Activated naive CD4-positive, alpha-beta T cell treated with anti-CD3 and anti-CD28 coated beads, Interleukin-2, amount 10 ng/mL, durations not matched to agents 7 days and 5 days (primary cell): ENCODE results near the gene TPM2.
"Not testable (repeated sequence)": the region's sequence is repeated elsewhere in the genome, so short reads cannot be mapped to it uniquely, and the experiment has no call there.

Experiments
- CTCF ChIA-PET: fragments of 350-600 bp; sonication (Branson Sonifier 250); formaldehyde crosslinking; loops from one replicate; lab custom pipeline; 2021; ENCODE audit warnings: antibody characterized with exemption; lab: Charles Lee
- DNase-seq: peaks from one replicate; pipeline ENCODE4 v3.0.0-alpha.2; 2020
- H3K27ac Mint-ChIP-seq: one replicate; pipeline ENCODE4 v1.8.0; 2021; ENCODE audit warnings: mild to moderate bottlenecking, moderate library complexity, mixed read lengths
- H3K27me3 Mint-ChIP-seq: one replicate; pipeline ENCODE4 v1.8.0; 2021; ENCODE audit warnings: mild to moderate bottlenecking, mixed read lengths
- H3K36me3 Mint-ChIP-seq: one replicate; pipeline ENCODE4 v1.8.0; 2021; ENCODE audit warnings: mixed read lengths
- H3K4me1 Mint-ChIP-seq: one replicate; pipeline ENCODE4 v1.8.0; 2021; ENCODE audit warnings: mixed read lengths
- H3K4me3 Mint-ChIP-seq: one replicate; pipeline ENCODE4 v1.8.0; 2021; ENCODE audit warnings: mild to moderate bottlenecking, moderate library complexity, mixed read lengths
- H3K9me3 Mint-ChIP-seq: one replicate; pipeline ENCODE4 v1.8.0; 2021; ENCODE audit warnings: mixed read lengths

The TPM2 gene

DNA sequence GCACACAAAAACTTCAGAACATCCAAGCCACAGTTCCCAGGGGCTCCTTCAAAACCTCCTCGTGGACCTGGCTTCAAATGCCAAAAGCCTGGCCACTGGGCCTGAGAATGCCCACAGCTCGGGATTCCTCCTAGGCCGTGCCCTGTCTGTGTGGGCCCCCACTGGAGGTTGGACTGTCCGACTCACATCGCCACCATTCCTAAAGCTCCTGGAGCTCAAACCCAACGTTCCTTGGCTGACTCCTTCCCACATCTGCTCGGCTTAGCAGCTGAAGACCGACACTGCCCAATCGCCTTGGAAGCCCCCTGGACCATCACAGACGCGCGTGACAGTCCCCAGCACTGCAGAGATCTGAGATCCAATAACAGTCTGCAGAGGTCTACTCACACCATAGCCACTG, 46.7 kb downstream of the TPM2 start:
- Mint-ChIP-seq H3K4me1 (peaks cover 70% of the 10 kb centered on the region), H3K36me3 (peaks cover 38% of the 10 kb centered on the region), H3K9me3 (peaks cover 6% of the 10 kb centered on the region), H3K27me3 (no peaks in the 10 kb centered on the region), H3K4me3 (no peak overlapping the region), H3K27ac (no peak overlapping the region)
- DNase-seq = no peak
- CTCF ChIA-PET = interaction anchor here (0.6 to 10.3 kb wide), 3 partner anchors 26 to 39 kb away, joined by 3 to 81 read pairs (median 3); partner anchors contain the start of gene CD72

GRCh38 chr9:35641478-35641877, 48.2 kb downstream of the TPM2 start:
- H3K4me3 Mint-ChIP-seq, H3K27ac Mint-ChIP-seq, H3K27me3 Mint-ChIP-seq, H3K9me3 Mint-ChIP-seq, CTCF ChIA-PET, DNase-seq: not testable (repeated sequence)
- peaks cover 35% of the 10 kb centered on the region for H3K36me3 Mint-ChIP-seq
- peaks cover 75% of the 10 kb centered on the region for H3K4me1 Mint-ChIP-seq

GRCh38 chr9:35640431-35640830, 49.3 kb downstream of the TPM2 start:
- not testable (repeated sequence) for DNase-seq, H3K27ac Mint-ChIP-seq, H3K27me3 Mint-ChIP-seq, H3K4me3 Mint-ChIP-seq, H3K9me3 Mint-ChIP-seq
- H3K36me3 Mint-ChIP-seq = peaks cover 30% of the 10 kb centered on the region
- CTCF ChIA-PET = interaction anchor here (1.2 to 2.8 kb wide), 4 partner anchors 10 to 56 kb away, joined by 3 to 18 read pairs (median 5); partner anchors contain the start of genes CCDC107, RMRP and SIT1
- H3K4me1 Mint-ChIP-seq = peaks cover 76% of the 10 kb centered on the region

DNA sequence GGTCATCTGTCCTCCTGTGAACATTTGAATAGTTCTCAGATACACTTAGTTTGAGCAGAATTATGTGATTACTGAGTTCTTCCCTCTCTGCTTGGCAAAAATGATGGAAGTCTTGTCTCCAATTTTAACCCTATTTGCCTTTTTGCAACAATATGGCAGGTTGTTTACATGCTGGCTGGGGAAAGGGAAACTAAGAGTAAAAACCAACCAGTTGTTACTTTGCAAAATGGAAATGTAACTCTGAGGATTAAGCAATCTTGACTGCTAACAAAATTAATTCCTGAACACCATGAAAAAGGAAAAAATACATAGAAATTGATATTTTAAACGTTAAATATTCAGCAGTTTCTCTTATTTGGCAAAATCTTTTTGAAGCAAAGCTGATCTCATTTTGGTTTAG, 50.1 kb downstream of the TPM2 start:
- peak overlapping the region; percentile 23 for H3K4me3 Mint-ChIP-seq
- peaks cover 6% of the 10 kb centered on the region for H3K9me3 Mint-ChIP-seq
- H3K27ac Mint-ChIP-seq = peak overlapping the region; percentile 88
- H3K4me1 Mint-ChIP-seq = peaks cover 69% of the 10 kb centered on the region
- no peaks in the 10 kb centered on the region for H3K27me3 Mint-ChIP-seq
- CTCF ChIA-PET = interaction anchor here (1.2 to 2.8 kb wide), 5 partner anchors 11 to 57 kb away, joined by 3 to 18 read pairs (median 4); partner anchors contain the start of genes CCDC107, RMRP and SIT1
- peaks cover 29% of the 10 kb centered on the region for H3K36me3 Mint-ChIP-seq
- DNase-seq = no peak

GRCh38 chr9:35639225-35639624, 50.5 kb downstream of the TPM2 start:
- not testable (repeated sequence) for H3K9me3 Mint-ChIP-seq, H3K27me3 Mint-ChIP-seq, DNase-seq
- H3K4me3 Mint-ChIP-seq = peak overlapping the region; percentile 23
- H3K27ac Mint-ChIP-seq = peak overlapping the region; percentile 88
- H3K36me3 Mint-ChIP-seq = peaks cover 25% of the 10 kb centered on the region
- H3K4me1 Mint-ChIP-seq = peaks cover 64% of the 10 kb centered on the region
- CTCF ChIA-PET = interaction anchor here (1.0 to 2.8 kb wide), 5 partner anchors 10 to 57 kb away, joined by 3 to 18 read pairs (median 4); partner anchors contain the start of gene SIT1

DNA sequence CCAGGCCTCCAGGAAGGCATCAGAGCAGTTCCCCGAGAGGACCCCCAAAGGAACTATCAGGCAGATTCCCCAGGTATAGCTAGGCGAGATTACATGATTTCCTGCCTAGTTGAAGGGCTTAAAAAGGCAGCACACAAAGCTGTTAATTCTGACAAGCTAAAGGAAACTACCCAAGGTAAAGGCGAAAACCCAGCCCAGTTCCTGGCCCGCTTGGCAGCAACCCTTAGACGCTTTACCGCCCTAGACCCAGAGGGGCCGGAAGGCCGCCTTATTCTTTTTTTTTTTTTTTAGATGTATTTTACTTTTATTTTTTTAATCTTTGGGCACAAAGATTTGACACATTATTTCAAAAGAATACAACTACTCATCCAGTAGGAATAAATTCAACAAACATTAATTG, 51.0 kb downstream of the TPM2 start:
- H3K27me3 Mint-ChIP-seq, H3K9me3 Mint-ChIP-seq, H3K4me3 Mint-ChIP-seq: not testable (repeated sequence)
- Mint-ChIP-seq H3K4me1 (peaks cover 64% of the 10 kb centered on the region), H3K27ac (peak overlapping the region; percentile 88), H3K36me3 (peaks cover 24% of the 10 kb centered on the region)
- CTCF ChIA-PET = interaction anchor here (1.0 to 2.8 kb wide), 5 partner anchors 9 to 58 kb away, joined by 3 to 18 read pairs (median 4); partner anchors contain the start of gene SIT1
- peak; percentile 59 for DNase-seq

- CTCF ChIA-PET = not testable (repeated sequence)
These were observed 52.2 kb downstream of the TPM2 start for GRCh38 chr9:35637427-35637955.

GRCh38 chr9:35636877-35637246, 52.9 kb downstream of the TPM2 start:
- H3K4me3 Mint-ChIP-seq, H3K27me3 Mint-ChIP-seq, H3K9me3 Mint-ChIP-seq, DNase-seq, CTCF ChIA-PET: not testable (repeated sequence)
- Mint-ChIP-seq H3K4me1 (peaks cover 58% of the 10 kb centered on the region), H3K36me3 (peaks cover 17% of the 10 kb centered on the region), H3K27ac (peak overlapping the region; percentile 1)

More at GRCh38 chr9:35637427-35637955, 52.2 kb downstream of the TPM2 start:
- H3K4me3 Mint-ChIP-seq, H3K27me3 Mint-ChIP-seq, H3K27ac Mint-ChIP-seq, H3K9me3 Mint-ChIP-seq, DNase-seq: not testable (repeated sequence)
- peaks cover 59% of the 10 kb centered on the region for H3K4me1 Mint-ChIP-seq
- peaks cover 18% of the 10 kb centered on the region for H3K36me3 Mint-ChIP-seq

DNA sequence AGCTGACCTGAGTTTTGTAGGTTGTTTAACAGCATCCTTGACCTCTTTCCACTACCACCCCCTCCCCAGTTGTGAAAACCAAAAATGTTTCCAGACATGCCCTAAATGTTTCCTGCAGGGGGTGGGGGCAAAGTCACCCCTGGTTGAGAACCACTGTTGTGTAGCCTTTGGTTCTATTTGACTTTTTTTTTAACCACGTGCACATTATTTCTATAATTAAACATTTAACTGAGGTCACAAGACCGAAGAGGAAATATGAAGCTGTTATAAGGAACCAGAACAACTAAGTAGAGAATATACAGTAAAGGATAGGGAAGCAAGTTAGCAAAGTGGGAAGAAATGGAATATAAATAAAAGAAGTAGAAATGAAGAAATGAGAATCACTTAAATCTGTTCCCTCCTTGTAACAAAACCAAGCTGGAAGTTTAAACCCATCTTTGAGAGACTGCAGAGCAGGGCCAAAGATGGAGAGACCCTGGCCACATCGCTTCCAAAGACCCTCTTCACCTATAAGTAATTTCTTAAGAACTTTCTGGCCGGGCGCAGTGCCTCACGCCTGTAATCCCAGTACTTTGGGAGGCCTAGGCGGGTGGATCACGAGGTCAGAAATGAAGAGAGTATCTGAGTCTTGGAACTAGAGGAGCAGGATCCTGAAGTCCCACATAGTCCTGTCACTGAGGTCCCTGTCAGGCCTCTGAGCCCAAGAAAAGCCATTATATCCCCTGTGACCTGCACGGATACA, 53.4 kb downstream of the TPM2 start:
- H3K27ac Mint-ChIP-seq = no peak overlapping the region
- H3K9me3 Mint-ChIP-seq = peaks cover 4% of the 10 kb centered on the region
- H3K4me3 Mint-ChIP-seq = no peak overlapping the region
- H3K4me1 Mint-ChIP-seq = peaks cover 53% of the 10 kb centered on the region
- CTCF ChIA-PET = interaction anchor here (1.0 to 1.8 kb wide), 3 partner anchors 20 to 60 kb away, joined by 3 to 5 read pairs (median 3); no protein-coding TSS in a partner anchor
- no peaks in the 10 kb centered on the region for H3K27me3 Mint-ChIP-seq
- DNase-seq = no peak
- H3K36me3 Mint-ChIP-seq = peaks cover 12% of the 10 kb centered on the region

DNA sequence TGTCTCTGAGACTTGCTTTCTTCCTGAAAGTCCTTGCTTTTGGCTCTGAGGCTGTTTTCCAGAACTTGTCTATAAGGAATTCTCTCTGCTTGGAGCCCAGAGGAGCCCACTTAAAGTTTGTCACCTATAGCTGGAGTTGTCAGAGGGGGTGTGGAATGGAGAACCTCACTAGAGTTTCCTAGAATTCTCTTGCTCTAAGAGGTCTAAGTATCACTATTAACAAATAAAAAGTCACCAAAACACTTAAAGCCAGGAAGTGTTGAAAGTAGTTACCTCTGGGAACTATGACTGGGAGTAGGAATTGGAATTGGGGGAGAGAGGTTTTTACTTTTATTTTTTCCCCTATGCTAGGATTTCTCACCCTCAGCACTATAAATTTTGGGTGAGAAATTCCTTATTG, 54.0 kb downstream of the TPM2 start:
- Mint-ChIP-seq H3K9me3 (peaks cover 4% of the 10 kb centered on the region), H3K36me3 (peaks cover 7% of the 10 kb centered on the region), H3K4me3 (no peak overlapping the region), H3K4me1 (peaks cover 48% of the 10 kb centered on the region), H3K27ac (no peak overlapping the region), H3K27me3 (no peaks in the 10 kb centered on the region)
- DNase-seq = no peak
- CTCF ChIA-PET = interaction anchor here (0.9 to 1.8 kb wide), 4 partner anchors 11 to 60 kb away, joined by 3 to 5 read pairs (median 4); no protein-coding TSS in a partner anchor
